Retinal pigment epithelial cell (primary cell): ENCODE measurements around the gene WTAP.
"Not testable (repeated sequence)": the region's sequence is repeated elsewhere in the genome, so short reads cannot be mapped to it uniquely, and the experiment has no call there.

ENCODE experiments used
- DNase-seq: peaks from one replicate; pipeline ENCODE4 v3.0.0-alpha.2; 2010; ENCODE audit warnings: low read depth
- H3K4me3 ChIP-seq: 2 replicates; pipeline ENCODE4 v1.5.1; 2011; ENCODE audit warnings: mild to moderate bottlenecking, low read length, control low read depth, moderate library complexity
- CTCF ChIP-seq: conservative IDR thresholded peaks from 2 replicates; pipeline ENCODE4 v1.5.1; 2011; ENCODE audit warnings: low read depth, low read length, control low read depth, inconsistent platforms

Gene WTAP

GRCh38 chr6:159715605-159716004, 11.7 kb upstream of the WTAP start:
- no peak for DNase-seq
- no peak overlapping the region for H3K4me3 ChIP-seq
- TF ChIP-seq CTCF: no peak

GRCh38 chr6:159716247-159717096, 10.8 kb upstream of the WTAP start:
- no peak overlapping the region for H3K4me3 ChIP-seq
- TF ChIP-seq CTCF: no peak
- peak; percentile 70 for DNase-seq

GRCh38 chr6:159718634-159719033, 8.7 kb upstream of the WTAP start:
- no peak overlapping the region for H3K4me3 ChIP-seq
- no peak for DNase-seq
- TF ChIP-seq CTCF: no peak

GRCh38 chr6:159719287-159719686, 8.0 kb upstream of the WTAP start:
- no peak for DNase-seq
- H3K4me3 ChIP-seq: no peak overlapping the region
- TF ChIP-seq CTCF: no peak

- DNase-seq: no peak
- TF ChIP-seq CTCF: peak; percentile 42
- H3K4me3 ChIP-seq: no peak overlapping the region
Measured at GRCh38 chr6:159720708-159721107, 6.6 kb upstream of the WTAP start.

GRCh38 chr6:159721981-159722380, 5.3 kb upstream of the WTAP start:
- H3K4me3 ChIP-seq, DNase-seq: not testable (repeated sequence)

GRCh38 chr6:159722655-159723054, 4.7 kb upstream of the WTAP start:
- TF ChIP-seq CTCF: no peak
- no peak for DNase-seq
- H3K4me3 ChIP-seq: no peak overlapping the region

GRCh38 chr6:159723259-159723658, 4.0 kb upstream of the WTAP start:
- no peak for TF ChIP-seq CTCF

More at GRCh38 chr6:159723259-159723658, 4.0 kb upstream of the WTAP start:
- DNase-seq: no peak
- no peak overlapping the region for H3K4me3 ChIP-seq
